IMR-90 (cell line): ENCODE results near the gene TMC1. TPM values are rescaled to one million over a fixed set of nuclear protein-coding genes. Genes with fewer than 3 reads are reported as not detected.

Experiments used
- ATAC-seq: fragments of 200-7000 bp; cut with Tn5 transposase; 2 replicates; pipeline ENCODE4 v1.9.1; 2020; ENCODE audit warnings: low read depth, mild to moderate bottlenecking, moderate library complexity
- BruUV-seq: library from RNA; stranded (reverse); fragments of 400-500 nt; replicated peaks from 2 replicates; lab custom pipeline; 2021; lab: Mats Ljungman, UMichigan
- CTCF ChIA-PET: fragments of 300-600 bp; formaldehyde crosslinking; extraction: SDS; loops from one replicate; lab custom pipeline; 2021; ENCODE audit warnings: antibody characterized with exemption; lab: Yijun Ruan, JAX
- POLR2A ChIA-PET: fragments of 300-600 bp; sonication (Branson Sonifier 250); formaldehyde crosslinking; loops from one replicate; lab custom pipeline; 2022; ENCODE audit warnings: antibody characterized with exemption; ENCODE audit not compliant: unreplicated experiment; lab: Charles Lee
- DNase-seq: peaks from one replicate; pipeline ENCODE4 v3.0.0; 2013
- H2AFZ ChIP-seq: replicated peaks from 2 replicates; pipeline ENCODE3; 2013; ENCODE audit warnings: low read length, mild to moderate bottlenecking; ENCODE audit not compliant: poor library complexity
- H2AK5ac ChIP-seq: 2 replicates; pipeline ENCODE4 v1.6.1; 2013; ENCODE audit warnings: low read depth, low read length, inconsistent platforms
- H2AK9ac ChIP-seq: replicated peaks from 2 replicates; pipeline ENCODE3; 2013; ENCODE audit warnings: mild to moderate bottlenecking, low read depth, low read length, moderate library complexity; ENCODE audit not compliant: poor library complexity
- H2BK120ac ChIP-seq: 2 replicates; pipeline ENCODE4 v1.6.1; 2013; ENCODE audit warnings: low read depth, low read length, inconsistent platforms
- H2BK15ac ChIP-seq: 3 replicates; pipeline ENCODE4 v1.6.1; 2013; ENCODE audit warnings: low read depth, low read length, inconsistent platforms
- H2BK20ac ChIP-seq: 2 replicates; pipeline ENCODE4 v1.6.1; 2013; ENCODE audit warnings: low read depth, mild to moderate bottlenecking, inconsistent platforms, low read length, moderate library complexity
- H2BK5ac ChIP-seq: 2 replicates; pipeline ENCODE4 v1.6.1; 2013; ENCODE audit warnings: mild to moderate bottlenecking, low read depth, low read length, inconsistent platforms; ENCODE audit not compliant: poor library complexity, severe bottlenecking
- H3K14ac ChIP-seq: replicated peaks from 2 replicates; pipeline ENCODE4 v1.6.1; 2013; ENCODE audit warnings: low read depth, low read length, inconsistent platforms
- H3K18ac ChIP-seq: 2 replicates; pipeline ENCODE4 v1.6.1; 2013; ENCODE audit warnings: low read depth, low read length, control low read depth
- H3K23ac ChIP-seq: 2 replicates; pipeline ENCODE4 v1.6.1; 2013; ENCODE audit warnings: low read depth, low read length, inconsistent platforms
- H3K27ac ChIP-seq: 2 replicates; pipeline ENCODE4 v1.5.1; 2013; ENCODE audit warnings: mild to moderate bottlenecking, control low read depth, low read length; ENCODE audit not compliant: insufficient read depth
- H3K27me3 ChIP-seq: 2 replicates; pipeline ENCODE4 v1.6.1; 2013; ENCODE audit warnings: low read length; ENCODE audit not compliant: control insufficient read depth, insufficient read depth
- H3K36me3 ChIP-seq: 2 replicates; pipeline ENCODE4 v1.6.1; 2013; ENCODE audit warnings: low read length, mixed read lengths; ENCODE audit not compliant: control insufficient read depth, insufficient read depth
- H3K4ac ChIP-seq: 2 replicates; pipeline ENCODE4 v1.6.1; 2013; ENCODE audit warnings: low read depth, low read length, inconsistent platforms
- H3K4me1 ChIP-seq: 2 replicates; pipeline ENCODE4 v1.6.1; 2013; ENCODE audit warnings: low read length, mixed read lengths; ENCODE audit not compliant: control insufficient read depth, insufficient read depth
- H3K4me2 ChIP-seq: 2 replicates; pipeline ENCODE4 v1.6.1; 2013; ENCODE audit warnings: low read depth, mild to moderate bottlenecking, control low read depth, low read length, moderate library complexity
- H3K4me3 ChIP-seq: 2 replicates; pipeline ENCODE4 v1.5.1; 2013; ENCODE audit warnings: low read depth, mild to moderate bottlenecking, control low read depth, low read length, moderate library complexity; ENCODE audit not compliant: insufficient read depth
- H3K56ac ChIP-seq: 2 replicates; pipeline ENCODE4 v1.6.1; 2013; ENCODE audit warnings: low read length, inconsistent platforms; ENCODE audit not compliant: insufficient read depth; ENCODE audit errors: extremely low read depth
- H3K79me1 ChIP-seq, 2 experiments: 2 replicates each; pipeline ENCODE4 v1.6.1; 2013; ENCODE audit warnings: low read length in 2 of 2, inconsistent platforms in 1 of 2, low read depth in 1 of 2
- H3K9ac ChIP-seq: 2 replicates; pipeline ENCODE4 v1.6.1; 2013; ENCODE audit warnings: low read depth, low read length, control low read depth
- H3K9me1 ChIP-seq: 2 replicates; pipeline ENCODE4 v1.6.1; 2013; ENCODE audit warnings: low read length, inconsistent platforms; ENCODE audit not compliant: insufficient read depth
- H3K9me3 ChIP-seq: 2 replicates; pipeline ENCODE4 v1.6.1; 2013; ENCODE audit warnings: low read length; ENCODE audit not compliant: control insufficient read depth, insufficient read depth
- H4K20me1 ChIP-seq: 2 replicates; pipeline ENCODE4 v1.6.1; 2013; ENCODE audit warnings: low read length, inconsistent platforms; ENCODE audit not compliant: insufficient read depth
- H4K5ac ChIP-seq: 2 replicates; pipeline ENCODE4 v1.6.1; 2013; ENCODE audit warnings: mild to moderate bottlenecking, low read depth, low read length, control low read depth
- H4K8ac ChIP-seq, 2 experiments: 2 replicates each; pipeline ENCODE4 v1.6.1; 2013; ENCODE audit warnings: low read depth in 2 of 2, low read length in 2 of 2, control low read depth in 1 of 2, inconsistent platforms in 1 of 2
- H4K91ac ChIP-seq: 2 replicates; pipeline ENCODE4 v1.6.1; 2013; ENCODE audit warnings: low read depth, low read length, inconsistent platforms; ENCODE audit not compliant: insufficient read depth
- BHLHE40 ChIP-seq: fragments of 150-350 bp; IDR thresholded peaks from 2 replicates; pipeline ENCODE4 v1.6.1; 2016; ENCODE audit warnings: mild to moderate bottlenecking, low read depth, low read length
- CEBPB ChIP-seq: IDR thresholded peaks from 2 replicates; pipeline ENCODE4 v1.6.1; 2012; ENCODE audit warnings: low read depth, low read length, improper control_type of control experiment
- CHD1 ChIP-seq: IDR thresholded peaks from 2 replicates; pipeline ENCODE4 v1.6.1; 2012; ENCODE audit warnings: low read depth, low read length, improper control_type of control experiment
- CTCF ChIP-seq: conservative IDR thresholded peaks from 2 replicates; pipeline ENCODE4 v1.5.1; 2012; ENCODE audit warnings: mild to moderate bottlenecking, low read depth, low read length, improper control_type of control experiment
- ELK1 ChIP-seq: fragments of 150-350 bp; IDR thresholded peaks from 2 replicates; pipeline ENCODE4 v1.6.1; 2016; ENCODE audit warnings: low read depth, mild to moderate bottlenecking, low read length, moderate library complexity, borderline replicate concordance
- FOS ChIP-seq: fragments of 150-350 bp; IDR thresholded peaks from 2 replicates; pipeline ENCODE4 v1.6.1; 2016; ENCODE audit warnings: low read depth, low read length
- MAFK ChIP-seq: IDR thresholded peaks from 2 replicates; pipeline ENCODE4 v1.6.1; 2012; ENCODE audit warnings: low read depth, low read length, improper control_type of control experiment
- MAZ ChIP-seq: IDR thresholded peaks from 2 replicates; pipeline ENCODE4 v1.6.1; 2012; ENCODE audit warnings: low read depth, mild to moderate bottlenecking, low read length, improper control_type of control experiment, moderate library complexity, borderline replicate concordance
- MXI1 ChIP-seq: IDR thresholded peaks from 2 replicates; pipeline ENCODE4 v1.6.1; 2012; ENCODE audit warnings: low read depth, mild to moderate bottlenecking, low read length, moderate library complexity, borderline replicate concordance
- NFE2L2 ChIP-seq: fragments of 150-350 bp; IDR thresholded peaks from 2 replicates; pipeline ENCODE4 v1.6.1; 2016; ENCODE audit warnings: low read depth, mild to moderate bottlenecking, low read length
- POLR2A ChIP-seq: IDR thresholded peaks from 2 replicates; pipeline ENCODE4 v1.6.1; 2012; ENCODE audit warnings: mild to moderate bottlenecking, low read depth, low read length
- RAD21 ChIP-seq: IDR thresholded peaks from 2 replicates; pipeline ENCODE4 v1.6.1; 2012; ENCODE audit warnings: low read length, improper control_type of control experiment
- RCOR1 ChIP-seq: IDR thresholded peaks from 2 replicates; pipeline ENCODE4 v1.6.1; 2012; ENCODE audit warnings: mild to moderate bottlenecking, low read length, improper control_type of control experiment; ENCODE audit not compliant: insufficient replicate concordance
- RFX5 ChIP-seq: IDR thresholded peaks from 2 replicates; pipeline ENCODE4 v1.8.0; 2012; ENCODE audit warnings: low read depth, mild to moderate bottlenecking, low read length, moderate library complexity
- SMC3 ChIP-seq: fragments of 150-350 bp; IDR thresholded peaks from 2 replicates; pipeline ENCODE4 v1.6.1; 2016; ENCODE audit warnings: low read depth, mild to moderate bottlenecking, antibody characterized with exemption, low read length, moderate library complexity
- USF2 ChIP-seq: fragments of 150-350 bp; IDR thresholded peaks from 2 replicates; pipeline ENCODE4 v1.6.1; 2017; ENCODE audit warnings: mild to moderate bottlenecking, antibody characterized with exemption, low read length, low read depth
- WGBS, 2 experiments: methylation state at CpG; one replicate each; pipeline versions ENCODE4 v1.1.5 to v1.1.7; 2013; ENCODE audit warnings: missing lambda C conversion rate in 2 of 2; ENCODE audit not compliant: insufficient read length in 1 of 2; ENCODE audit errors: extremely low coverage in 2 of 2; 5-methylcytosine and 5-hydroxymethylcytosine counted together
- dilution Hi-C: fragments of 300-500 bp; cut with HindIII; formaldehyde crosslinking; loops from one replicate; pipeline ENCODE4 v1.14.3; 2018; ENCODE audit warnings: low sequenced_read_pairs; ENCODE audit not compliant: unreplicated experiment
- in situ Hi-C: fragments of 300-500 bp; cut with MboI; formaldehyde crosslinking; loops from 3 replicates; pipeline ENCODE4 v1.14.3; 2019; ENCODE audit warnings: low sequenced_read_pairs, inconsistent platforms, mixed read lengths
- intact Hi-C: fragments of 100-400 bp; cut with micrococcal nuclease; formaldehyde crosslinking; loops from 2 replicates; pipeline ENCODE4 v1.10.0; 2022
- polyA plus RNA-seq, 3 experiments: library from polyadenylated mRNA; depleted of rRNA; stranded (reverse); fragments of >200 nt; gene quantifications; 2 replicates each; pipeline ENCODE4 v1.2.3, GENCODE V29; 2012; ENCODE audit warnings: low replicate concordance in 1 of 3
- total RNA-seq: library from RNA; depleted of rRNA; stranded (reverse); fragments of >200 nt; gene quantifications from 2 replicates; pipeline ENCODE4 v1.2.3, GENCODE V29; 2012

Gene TMC1
- total and polyA plus RNA-seq, 2 of the 4 experiments (the other 2 are of a cell fraction): not detected

- H4K5ac ChIP-seq: no peak overlapping the region
- no peak overlapping the region for H2BK120ac ChIP-seq
- H4K8ac ChIP-seq: no peak overlapping the region
- no peak overlapping the region for H3K9ac ChIP-seq
- no peaks in the 10 kb centered on the region for H3K4me1 ChIP-seq
- H3K9me1 ChIP-seq: no peaks in the 10 kb centered on the region
- POLR2A ChIA-PET: no interaction called here
- H3K23ac ChIP-seq: no peak overlapping the region
- no peak for TF ChIP-seq POLR2A
- TF ChIP-seq MAFK: no peak
- TF ChIP-seq NFE2L2: no peak
- TF ChIP-seq MAZ: no peak
- TF ChIP-seq RAD21: no peak
- no peak for TF ChIP-seq MXI1
- no peak for TF ChIP-seq ELK1
- TF ChIP-seq USF2: no peak
- no peak for TF ChIP-seq RCOR1
- no peak for TF ChIP-seq FOS
- TF ChIP-seq CTCF: no peak
- no peak for TF ChIP-seq BHLHE40
- TF ChIP-seq CHD1: no peak
- TF ChIP-seq CEBPB: no peak
- TF ChIP-seq SMC3: no peak
- no peak for TF ChIP-seq RFX5
- no peak overlapping the region for H3K27ac ChIP-seq
- no peaks in the 10 kb centered on the region for H3K9me3 ChIP-seq
- ATAC-seq (no peak), DNase-seq (no peak)
- no peak overlapping the region for H4K91ac ChIP-seq
- H2BK15ac ChIP-seq: no peak overlapping the region
- WGBS, 2 experiments: no CpG with 5 or more reads among the region's 4 CpGs
- H3K18ac ChIP-seq: no peak overlapping the region
- H3K4me3 ChIP-seq: no peak overlapping the region
- H4K20me1 ChIP-seq: no peaks in the 10 kb centered on the region
- H2AFZ ChIP-seq: no peak overlapping the region
- CTCF ChIA-PET: no interaction called here
- H3K14ac ChIP-seq: no peak overlapping the region
- no peak overlapping the region for H3K4me2 ChIP-seq
- H3K27me3 ChIP-seq: no peaks in the 10 kb centered on the region
- in situ Hi-C loops (no loop called here), intact Hi-C loops (no loop called here), dilution Hi-C loops (no loop called here)
- no peak overlapping the region for H2AK5ac ChIP-seq
- no TSS peak for BruUV-seq
- no peak overlapping the region for H2AK9ac ChIP-seq
- H3K56ac ChIP-seq: no peak overlapping the region
- H3K4ac ChIP-seq: no peak overlapping the region
- H2BK5ac ChIP-seq: no peak overlapping the region
- H3K79me1 ChIP-seq: no peaks in the 10 kb centered on the region
- H2BK20ac ChIP-seq: no peak overlapping the region
- H3K36me3 ChIP-seq: no peaks in the 10 kb centered on the region
These were observed 269.6 kb downstream of the TMC1 start for GRCh38 chr9:72790989-72791388.
